ENCODE data around the gene TCF4. TPM values are rescaled to one million over a fixed set of nuclear protein-coding genes. Genes with fewer than 3 reads are reported as not detected.

Gene TCF4
- total RNA-seq, 1 donor from 2014 or later = 616 TPM

Small RNA genes within 50 kb of the gene (small RNA-seq; reads per million reads assigned to genes)
- gene MIR4529 = not detected
